GM12878 (cell line): ENCODE results near the gene ITGAV. TPM values are rescaled to one million over a fixed set of nuclear protein-coding genes. Genes with fewer than 3 reads are reported as not detected.

ENCODE experiments used
- ATAC-seq: fragments of 200-7000 bp; cut with Tn5 transposase; 3 replicates; pipeline ENCODE4 v1.9.1; 2020; ENCODE audit warnings: mild to moderate bottlenecking, moderate library complexity
- BruUV-seq: library from RNA; stranded (reverse); fragments of 400-500 nt; replicated peaks from 2 replicates; lab custom pipeline; 2021; lab: Mats Ljungman, UMichigan
- CTCF ChIA-PET: fragments of 300-600 bp; sonication (Branson Sonifier 250); formaldehyde crosslinking; extraction: SDS; loops from one replicate; lab custom pipeline; 2021; ENCODE audit warnings: inconsistent platforms; lab: Yijun Ruan, JAX
- POLR2A ChIA-PET: fragments of 350-600 bp; formaldehyde crosslinking; extraction: SDS; loops from one replicate; lab custom pipeline; 2021; ENCODE audit warnings: inconsistent platforms; lab: Charles Lee
- RAD21 ChIA-PET: fragments of 300-600 bp; sonication (Branson Sonifier 250); formaldehyde crosslinking; loops from one replicate; lab custom pipeline; 2023; ENCODE audit warnings: antibody characterized with exemption; ENCODE audit not compliant: unreplicated experiment; lab: Charles Lee
- SMC1A ChIA-PET: fragments of 300-600 bp; sonication (Branson Sonifier 250); formaldehyde crosslinking; loops from one replicate; lab custom pipeline; 2023; ENCODE audit not compliant: unreplicated experiment, uncharacterized antibody; lab: Charles Lee
- DNase-seq: peaks from one replicate; pipeline ENCODE4 v3.0.0-alpha.2; 2011; ENCODE audit warnings: low read depth, low spot score
- FAIRE-seq: peaks from 3 replicates; lab custom pipeline; 2011; peaks lifted over from hg19 to GRCh38; lab: Jason Lieb, UNC
- H2AFZ ChIP-seq: 2 replicates; pipeline ENCODE4 v1.6.0; 2011; ENCODE audit warnings: low read depth, low read length, control low read depth; ENCODE audit not compliant: control insufficient read depth
- H3K27ac ChIP-seq: 2 replicates; pipeline ENCODE4 v1.5.1; 2011; ENCODE audit warnings: control low read depth; ENCODE audit not compliant: control insufficient read depth, insufficient read depth
- H3K27me3 ChIP-seq, 2 experiments: replicated peaks in 1 of 2; 2 replicates each; pipeline versions ENCODE4 v1.6.0 to v1.6.1; 2011; ENCODE audit warnings: low read length in 1 of 2; ENCODE audit not compliant: control insufficient read depth in 2 of 2, insufficient read depth in 2 of 2
- H3K36me3 ChIP-seq, 2 experiments: 2 replicates each; pipeline ENCODE4 v1.5.1; 2011; ENCODE audit warnings: low read length in 1 of 2; ENCODE audit not compliant: control insufficient read depth in 2 of 2, insufficient read depth in 2 of 2
- H3K4me1 ChIP-seq: 2 replicates; pipeline ENCODE4 v1.6.1; 2011; ENCODE audit warnings: mild to moderate bottlenecking, low read length, moderate library complexity, mixed read lengths; ENCODE audit not compliant: control insufficient read depth, insufficient read depth
- H3K4me2 ChIP-seq: 2 replicates; pipeline ENCODE4 v1.6.0; 2011; ENCODE audit warnings: control low read depth; ENCODE audit not compliant: control insufficient read depth, insufficient read depth
- H3K4me3 ChIP-seq: fragments of 200-600 bp; sonication (generic); 2 replicates; pipeline ENCODE4 v1.5.1; 2016
- H3K79me2 ChIP-seq: 2 replicates; pipeline ENCODE4 v1.6.0; 2011; ENCODE audit warnings: low read length; ENCODE audit not compliant: control insufficient read depth, insufficient read depth
- H3K9ac ChIP-seq: 2 replicates; pipeline ENCODE4 v1.8.0; 2011; ENCODE audit warnings: low read length, control low read depth, mixed read lengths; ENCODE audit not compliant: control insufficient read depth, insufficient read depth
- H3K9me3 ChIP-seq: replicated peaks from 3 replicates; pipeline ENCODE4 v1.5.1; 2011; ENCODE audit warnings: mild to moderate bottlenecking, low read length; ENCODE audit not compliant: control insufficient read depth, insufficient read depth
- H4K20me1 ChIP-seq: 2 replicates; pipeline ENCODE4 v1.6.0; 2011; ENCODE audit not compliant: control insufficient read depth, insufficient read depth
- ASH2L ChIP-seq: fragments of 300-600, 200-600 bp; sonication (generic); IDR thresholded peaks from 2 replicates; pipeline ENCODE4 v1.6.1; 2017; ENCODE audit warnings: low read depth, mild to moderate bottlenecking, borderline replicate concordance
- BACH1 ChIP-seq: fragments of 450-650 bp; IDR thresholded peaks from 2 replicates; pipeline ENCODE4 v1.6.1; 2017; ENCODE audit warnings: mild to moderate bottlenecking, borderline replicate concordance
- CREM ChIP-seq: IDR thresholded peaks from 2 replicates; pipeline ENCODE4 v1.6.1; 2014; ENCODE audit warnings: antibody characterized with exemption, low read depth
- NR2C1 ChIP-seq: fragments of 450-650 bp; IDR thresholded peaks from 2 replicates; pipeline ENCODE4 v1.6.1; 2017; ENCODE audit warnings: antibody characterized with exemption, mild to moderate bottlenecking, moderate library complexity
- POLR2AphosphoS5 ChIP-seq: IDR thresholded peaks from 2 replicates; pipeline ENCODE4 v1.6.1; 2011; ENCODE audit warnings: mild to moderate bottlenecking, low read length, inconsistent platforms
- POU2F2 ChIP-seq: IDR thresholded peaks from 3 replicates; pipeline ENCODE4 v1.6.1; 2011; ENCODE audit warnings: low read depth, mild to moderate bottlenecking, low read length, borderline replicate concordance
- TCF7 ChIP-seq: IDR thresholded peaks from 2 replicates; pipeline ENCODE4 v1.6.1; 2014; ENCODE audit warnings: antibody characterized with exemption, borderline replicate concordance
- USF2 ChIP-seq: IDR thresholded peaks from 2 replicates; pipeline ENCODE4 v1.6.1; 2011; ENCODE audit warnings: low read depth, low read length, improper control_type of control experiment, borderline replicate concordance
- YY1 ChIP-seq: IDR thresholded peaks from 2 replicates; pipeline ENCODE4 v1.6.1; 2011; ENCODE audit warnings: low read depth, mild to moderate bottlenecking, low read length
- ZNF384 ChIP-seq: IDR thresholded peaks from 2 replicates; pipeline ENCODE4 v1.6.1; 2012; ENCODE audit warnings: low read depth, mild to moderate bottlenecking, low read length, improper control_type of control experiment, borderline replicate concordance
- WGBS: methylation state at CpG from one replicate; pipeline ENCODE4 v1.1.6; 2016; ENCODE audit warnings: low lambda C conversion rate; ENCODE audit not compliant: insufficient replicate concordance, insufficient coverage; ENCODE audit errors: missing lambda C conversion rate; 5-methylcytosine and 5-hydroxymethylcytosine counted together
- in situ Hi-C: fragments of 300-500 bp; cut with MboI; formaldehyde crosslinking; loops from 9 replicates; pipeline ENCODE4 v1.14.3; 2018; ENCODE audit warnings: mixed read lengths
- intact Hi-C: fragments of 100-400 bp; cut with micrococcal nuclease; formaldehyde crosslinking; loops from one replicate; pipeline ENCODE4 v1.14.2; 2022; ENCODE audit not compliant: unreplicated experiment
- polyA plus RNA-seq, 11 experiments: library from polyadenylated mRNA; depleted of rRNA in 4 of 11; unstranded in 6 of 11; stranded (reverse) in 5 of 11; fragments of >200 nt; fragmentation: Nextera tagmentation in 4 of 11; fragmentation: Illumina TruSeq in 1 of 11; extraction: Ambion mirVana in 4 of 11; extraction: Trizol in 1 of 11; gene quantifications; 1 replicate in 1 of 11; 2 replicates in 10 of 11; pipeline versions ENCODE4 v1.2.1 to v1.2.3, GENCODE V29; 2011 to 2016; ENCODE audit warnings: inconsistent platforms in 2 of 11, missing spikeins in 2 of 11, low read depth in 1 of 11
- total RNA-seq, 4 experiments: library from RNA; depleted of rRNA in 3 of 4; stranded (reverse); fragments of >200 nt in 3 of 4; fragmentation: Illumina TruSeq in 1 of 4; extraction: Trizol in 1 of 4; gene quantifications; 2 replicates each; pipeline versions ENCODE4 v1.2.1 to v1.2.3, GENCODE V29; 2013 to 2021
- TF ChIP-seq, protein P1 (sequence below), 3 experiments: IDR thresholded peaks in 2 of 3; conservative IDR thresholded peaks in 1 of 3; 2 replicates each; pipeline ENCODE4 v1.5.1; 2011; ENCODE audit warnings: low read depth in 3 of 3, low read length in 3 of 3, mild to moderate bottlenecking in 3 of 3, control low read depth in 2 of 3, moderate library complexity in 2 of 3, inconsistent platforms in 1 of 3, mixed read lengths in 1 of 3; ENCODE audit not compliant: control insufficient read depth in 2 of 3, insufficient read depth in 1 of 3; ENCODE audit errors: extremely low read depth in 1 of 3

ITGAV gene
- total and polyA plus RNA-seq, 10 of the 15 experiments (the other 5 are each of a cell fraction or from before 2014, with no cell fraction given), result 2.1 to 10.8 (median 6.1) TPM

DNA sequence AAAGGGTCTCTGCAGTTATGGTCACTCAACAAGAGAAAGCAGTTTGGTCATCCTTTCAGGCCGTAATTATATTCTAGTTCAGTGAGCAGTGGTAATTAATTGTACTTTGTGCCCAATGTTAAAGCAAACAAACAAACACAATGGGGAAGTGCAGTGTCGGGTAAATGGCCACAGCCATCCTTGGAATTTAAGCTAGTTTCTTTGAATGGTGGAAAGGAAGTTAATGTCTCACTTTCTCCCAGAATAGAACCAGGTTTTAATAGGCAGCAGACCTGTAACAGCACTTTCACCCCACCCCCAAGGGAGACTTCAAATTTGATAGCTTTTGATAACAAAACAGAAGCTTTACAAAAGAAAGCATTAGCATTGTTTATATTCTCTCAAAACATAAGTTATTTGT is 20.0 kb upstream of the ITGAV start:
- POLR2A ChIA-PET, result no interaction called here
- intact Hi-C loops, result no loop called here
- SMC1A ChIA-PET, result interaction anchor here (0.8 to 2.3 kb wide), 6 partner anchors 10 to 61 kb away, joined by 3 to 5 read pairs (median 4); partner anchors contain the start of gene ITGAV
- Histone ChIP-seq H2AFZ (no peak overlapping the region), H3K27ac (no peak overlapping the region), H4K20me1 (no peaks in the 10 kb centered on the region), H3K27me3 (no peaks in the 10 kb centered on the region), H3K9me3 (no peaks in the 10 kb centered on the region), H3K4me3 (no peak overlapping the region), H3K36me3 (no peaks in the 10 kb centered on the region), H3K79me2 (no peaks in the 10 kb centered on the region), H3K9ac (no peak overlapping the region), H3K4me1 (no peaks in the 10 kb centered on the region), H3K4me2 (no peak overlapping the region)
- CTCF ChIA-PET, result interaction anchor here (1.5 kb wide), 1 partner anchor 72 kb away, joined by 3 read pairs; no protein-coding TSS in a partner anchor
- in situ Hi-C loops, result no loop called here
- ATAC-seq (no peak), FAIRE-seq (no peak), DNase-seq (no peak)
- RAD21 ChIA-PET, result no interaction called here
- BruUV-seq, result no TSS peak
- WGBS, result 17% methylated on average over 2 of the region's 2 CpGs
- TF ChIP-seq NR2C1, result no peak
- no peak for TF ChIP-seq POLR2AphosphoS5
- no peak for TF ChIP-seq TCF7
- TF ChIP-seq USF2, result no peak
- TF ChIP-seq ASH2L, result no peak
- no peak for TF ChIP-seq BACH1
- TF ChIP-seq, protein P1, sequence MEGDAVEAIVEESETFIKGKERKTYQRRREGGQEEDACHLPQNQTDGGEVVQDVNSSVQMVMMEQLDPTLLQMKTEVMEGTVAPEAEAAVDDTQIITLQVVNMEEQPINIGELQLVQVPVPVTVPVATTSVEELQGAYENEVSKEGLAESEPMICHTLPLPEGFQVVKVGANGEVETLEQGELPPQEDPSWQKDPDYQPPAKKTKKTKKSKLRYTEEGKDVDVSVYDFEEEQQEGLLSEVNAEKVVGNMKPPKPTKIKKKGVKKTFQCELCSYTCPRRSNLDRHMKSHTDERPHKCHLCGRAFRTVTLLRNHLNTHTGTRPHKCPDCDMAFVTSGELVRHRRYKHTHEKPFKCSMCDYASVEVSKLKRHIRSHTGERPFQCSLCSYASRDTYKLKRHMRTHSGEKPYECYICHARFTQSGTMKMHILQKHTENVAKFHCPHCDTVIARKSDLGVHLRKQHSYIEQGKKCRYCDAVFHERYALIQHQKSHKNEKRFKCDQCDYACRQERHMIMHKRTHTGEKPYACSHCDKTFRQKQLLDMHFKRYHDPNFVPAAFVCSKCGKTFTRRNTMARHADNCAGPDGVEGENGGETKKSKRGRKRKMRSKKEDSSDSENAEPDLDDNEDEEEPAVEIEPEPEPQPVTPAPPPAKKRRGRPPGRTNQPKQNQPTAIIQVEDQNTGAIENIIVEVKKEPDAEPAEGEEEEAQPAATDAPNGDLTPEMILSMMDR (IDR thresholded peaks at IDR 0.05 in 2 of 3, conservative IDR thresholded peaks at IDR 0.05 in 1 of 3; ENCODE audit: control insufficient read depth in 2 of 3, extremely low read depth in 1 of 3, insufficient read depth in 1 of 3, low read depth in 3 of 3, low read length in 3 of 3), result no peak
- no peak for TF ChIP-seq CREM
- TF ChIP-seq POU2F2, result no peak
- TF ChIP-seq ZNF384, result no peak
- no peak for TF ChIP-seq YY1
